ENCODE results near the gene LIPA. TPM values are rescaled to one million over a fixed set of nuclear protein-coding genes. Genes with fewer than 3 reads are reported as not detected.
"Not testable (repeated sequence)": the region's sequence is repeated elsewhere in the genome, so short reads cannot be mapped to it uniquely, and the experiment has no call there.

Gene LIPA
- total and polyA plus RNA-seq, 9 of the 15 experiments (the other 6 are each of a cell fraction or from before 2014, with no cell fraction given): 0.07 to 0.40 (median 0.15) TPM; not detected in 1

DNA sequence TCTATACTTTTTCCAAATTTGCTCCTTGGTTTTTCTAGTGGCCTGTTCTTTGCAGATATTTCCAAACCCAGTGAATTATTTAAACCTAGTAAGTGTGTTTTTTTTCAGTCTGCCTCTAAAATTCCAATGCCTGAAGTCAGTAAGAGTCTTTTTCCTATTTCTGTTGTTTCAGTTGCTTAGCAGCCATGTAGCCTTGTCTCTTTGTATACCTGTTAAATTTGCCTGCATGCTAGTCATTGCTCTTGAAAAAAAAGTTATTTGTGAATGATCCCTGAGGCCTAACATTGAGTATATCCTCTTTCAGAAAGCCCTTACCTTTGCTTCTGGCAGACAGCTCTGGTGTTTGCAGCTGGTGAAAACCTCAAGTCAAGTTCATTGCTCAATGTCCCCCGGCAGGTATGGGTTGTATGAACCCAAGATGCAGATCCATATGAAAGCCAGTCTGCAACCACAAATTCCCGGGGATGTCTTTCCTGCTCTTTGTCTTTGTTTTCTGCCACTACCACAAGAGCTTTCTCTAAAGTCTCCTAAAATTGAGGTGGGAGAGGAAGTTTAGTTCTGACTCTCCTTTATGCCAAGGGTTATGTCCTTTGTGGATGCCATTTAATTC lies 80.2 kb downstream of the LIPA start:
- ChIA-PET POLR2A (no interaction called here), CTCF (ENCODE audit: low intra/inter-chr PET ratio) (no interaction called here)
- Histone ChIP-seq H3K9ac (ENCODE audit: insufficient read depth in 1 of 2, low read depth in 2 of 2, low read length in 2 of 2) (no peak overlapping the region), H3K4me3 (no peak overlapping the region), H3K9me3 (replicated peaks; ENCODE audit: control insufficient read depth, insufficient read depth, low read depth, low read length) (no peaks in the 10 kb centered on the region), H3K4me1 (replicated peaks in 1 of 2; ENCODE audit: control insufficient read depth in 2 of 2, insufficient read depth in 2 of 2, low read length in 2 of 2) (no peaks in the 10 kb centered on the region), H3K9me1 (ENCODE audit: control insufficient read depth, insufficient read depth, low read length) (no peaks in the 10 kb centered on the region), H2AFZ (ENCODE audit: low read depth, low read length) (no peak overlapping the region), H4K20me1 (replicated peaks; ENCODE audit: control insufficient read depth, insufficient read depth, low read length) (no peaks in the 10 kb centered on the region), H3K27me3 (ENCODE audit: control insufficient read depth in 2 of 2, insufficient read depth in 2 of 2, low read length in 2 of 2) (no peaks in the 10 kb centered on the region), H3K36me3 (ENCODE audit: control insufficient read depth, insufficient read depth, low read length) (no peaks in the 10 kb centered on the region), H3K27ac (ENCODE audit: extremely low read depth, low read depth, low read length) (no peak overlapping the region), H3K79me2 (ENCODE audit: control insufficient read depth, insufficient read depth, low read length) (no peaks in the 10 kb centered on the region), H3K4me2 (ENCODE audit: insufficient read depth, low read length) (no peak overlapping the region)
- no peak for ATAC-seq
- TF ChIP-seq PCBP2 (IDR thresholded peaks at IDR 0.05; ENCODE audit: low read depth, low read length, poor library complexity, severe bottlenecking) (no peak), HNRNPLL (IDR thresholded peaks at IDR 0.05; ENCODE audit: low read depth, low read length, poor library complexity, severe bottlenecking) (no peak), ZBTB17 (CRISPR knock-in tag; IDR thresholded peaks at IDR 0.05) (no peak), FOXA1 (IDR thresholded peaks at IDR 0.05; ENCODE audit: borderline replicate concordance) (no peak), ZNF212 (CRISPR knock-in tag; IDR thresholded peaks at IDR 0.05) (no peak)
- TF ChIP-seq, protein P1, sequence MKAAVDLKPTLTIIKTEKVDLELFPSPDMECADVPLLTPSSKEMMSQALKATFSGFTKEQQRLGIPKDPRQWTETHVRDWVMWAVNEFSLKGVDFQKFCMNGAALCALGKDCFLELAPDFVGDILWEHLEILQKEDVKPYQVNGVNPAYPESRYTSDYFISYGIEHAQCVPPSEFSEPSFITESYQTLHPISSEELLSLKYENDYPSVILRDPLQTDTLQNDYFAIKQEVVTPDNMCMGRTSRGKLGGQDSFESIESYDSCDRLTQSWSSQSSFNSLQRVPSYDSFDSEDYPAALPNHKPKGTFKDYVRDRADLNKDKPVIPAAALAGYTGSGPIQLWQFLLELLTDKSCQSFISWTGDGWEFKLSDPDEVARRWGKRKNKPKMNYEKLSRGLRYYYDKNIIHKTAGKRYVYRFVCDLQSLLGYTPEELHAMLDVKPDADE (conservative IDR thresholded peaks at IDR 0.05; ENCODE audit: control insufficient read depth, low read depth, low read length): no peak
- TF ChIP-seq, protein P2, sequence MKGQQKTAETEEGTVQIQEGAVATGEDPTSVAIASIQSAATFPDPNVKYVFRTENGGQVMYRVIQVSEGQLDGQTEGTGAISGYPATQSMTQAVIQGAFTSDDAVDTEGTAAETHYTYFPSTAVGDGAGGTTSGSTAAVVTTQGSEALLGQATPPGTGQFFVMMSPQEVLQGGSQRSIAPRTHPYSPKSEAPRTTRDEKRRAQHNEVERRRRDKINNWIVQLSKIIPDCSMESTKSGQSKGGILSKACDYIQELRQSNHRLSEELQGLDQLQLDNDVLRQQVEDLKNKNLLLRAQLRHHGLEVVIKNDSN (CRISPR knock-in tag; IDR thresholded peaks at IDR 0.05): no peak
- TF ChIP-seq, protein P3, sequence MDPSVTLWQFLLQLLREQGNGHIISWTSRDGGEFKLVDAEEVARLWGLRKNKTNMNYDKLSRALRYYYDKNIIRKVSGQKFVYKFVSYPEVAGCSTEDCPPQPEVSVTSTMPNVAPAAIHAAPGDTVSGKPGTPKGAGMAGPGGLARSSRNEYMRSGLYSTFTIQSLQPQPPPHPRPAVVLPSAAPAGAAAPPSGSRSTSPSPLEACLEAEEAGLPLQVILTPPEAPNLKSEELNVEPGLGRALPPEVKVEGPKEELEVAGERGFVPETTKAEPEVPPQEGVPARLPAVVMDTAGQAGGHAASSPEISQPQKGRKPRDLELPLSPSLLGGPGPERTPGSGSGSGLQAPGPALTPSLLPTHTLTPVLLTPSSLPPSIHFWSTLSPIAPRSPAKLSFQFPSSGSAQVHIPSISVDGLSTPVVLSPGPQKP (CRISPR knock-in tag; IDR thresholded peaks at IDR 0.05): no peak
- in situ Hi-C loops (cut with MboI) (no loop called here), intact Hi-C loops (cut with micrococcal nuclease) (no loop called here)
- BruUV-seq (replicated peaks): no TSS peak
- FAIRE-seq: no peak
- DNase-seq (ENCODE audit: extremely low read depth in 1 of 4, low spot score in 3 of 4): no peak
- WGBS (ENCODE audit: insufficient coverage, low coverage, missing lambda C conversion rate): 0% methylated on average over 2 of the region's 2 CpGs

DNA sequence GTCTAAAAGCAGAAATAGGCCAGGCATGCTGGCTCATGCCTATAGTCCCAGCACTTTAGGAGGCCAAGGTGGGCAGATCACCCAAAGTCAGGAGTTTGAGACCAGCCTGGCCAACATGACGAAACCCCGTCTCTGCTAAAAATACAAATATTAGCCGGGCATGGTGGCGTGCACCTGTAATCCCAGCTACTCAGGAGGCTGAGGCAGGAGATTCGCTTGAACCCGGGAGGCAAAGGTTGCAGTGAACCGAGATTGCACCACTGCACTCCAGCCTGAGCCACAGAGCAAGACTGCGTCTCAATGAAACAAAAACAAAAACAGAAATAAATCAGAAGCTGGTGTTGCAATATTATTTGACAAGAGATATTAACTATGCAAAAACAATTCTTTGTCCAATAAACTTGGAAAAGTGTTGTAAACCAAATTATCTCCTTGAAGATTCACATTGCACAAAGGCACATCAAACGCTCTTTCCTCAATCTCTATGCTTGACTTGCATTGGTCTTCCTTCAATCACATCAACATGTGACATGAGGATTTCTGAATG lies 83.1 kb downstream of the LIPA start:
- CTCF ChIA-PET (ENCODE audit: low intra/inter-chr PET ratio): not testable (repeated sequence)

More for the DNA sequence above, 83.1 kb downstream of the LIPA start:
- H3K36me3 ChIP-seq (ENCODE audit: control insufficient read depth, insufficient read depth, low read length); intact Hi-C loops (cut with micrococcal nuclease); H3K9me1 ChIP-seq (ENCODE audit: control insufficient read depth, insufficient read depth, low read length); H3K4me1 ChIP-seq (replicated peaks in 1 of 2; ENCODE audit: control insufficient read depth in 2 of 2, insufficient read depth in 2 of 2, low read length in 2 of 2); H3K79me2 ChIP-seq (ENCODE audit: control insufficient read depth, insufficient read depth, low read length); ATAC-seq; FAIRE-seq; H3K27ac ChIP-seq (ENCODE audit: extremely low read depth, low read depth, low read length); H3K9me3 ChIP-seq (replicated peaks; ENCODE audit: control insufficient read depth, insufficient read depth, low read depth, low read length); DNase-seq (ENCODE audit: extremely low read depth in 1 of 4, low spot score in 3 of 4); POLR2A ChIA-PET; in situ Hi-C loops (cut with MboI); H3K4me3 ChIP-seq; H3K4me2 ChIP-seq (ENCODE audit: insufficient read depth, low read length); H3K9ac ChIP-seq (ENCODE audit: insufficient read depth in 1 of 2, low read depth in 2 of 2, low read length in 2 of 2); H3K27me3 ChIP-seq (ENCODE audit: control insufficient read depth in 2 of 2, insufficient read depth in 2 of 2, low read length in 2 of 2); H4K20me1 ChIP-seq (replicated peaks; ENCODE audit: control insufficient read depth, insufficient read depth, low read length); BruUV-seq (replicated peaks); H2AFZ ChIP-seq (ENCODE audit: low read depth, low read length): not testable (repeated sequence)
- WGBS (ENCODE audit: insufficient coverage, low coverage, missing lambda C conversion rate): 0% methylated on average over 4 of the region's 9 CpGs

Measured in K562 (cell line).